ENCODE results near the gene CD6. TPM values are rescaled to one million over a fixed set of nuclear protein-coding genes. Genes with fewer than 3 reads are reported as not detected.

The CD6 gene
- total and polyA plus RNA-seq, 12 donors, result 0.22 to 8.4 (median 2.1) TPM

DNA sequence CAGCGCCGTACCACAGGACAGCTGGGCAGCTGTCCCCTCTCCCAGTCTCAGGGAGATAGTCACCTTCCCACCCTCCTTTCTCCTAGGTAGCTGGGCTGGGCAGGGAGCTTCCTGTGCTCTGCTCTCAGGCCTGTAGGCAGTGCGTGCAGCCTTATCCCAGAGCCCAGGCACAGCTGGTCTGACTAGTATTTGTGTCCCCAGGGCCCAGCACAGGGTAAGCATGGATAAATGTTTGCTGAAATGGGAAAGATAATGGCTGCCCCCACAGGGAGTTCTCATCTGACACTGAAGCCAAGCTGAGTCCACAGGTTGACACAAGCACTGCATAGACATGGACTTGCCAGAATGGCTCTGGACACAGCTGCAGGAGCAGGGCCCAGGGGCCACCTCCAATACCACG lies 29.3 kb upstream of the CD6 start:
- no peaks in the 10 kb centered on the region for H3K27me3 ChIP-seq

DNA sequence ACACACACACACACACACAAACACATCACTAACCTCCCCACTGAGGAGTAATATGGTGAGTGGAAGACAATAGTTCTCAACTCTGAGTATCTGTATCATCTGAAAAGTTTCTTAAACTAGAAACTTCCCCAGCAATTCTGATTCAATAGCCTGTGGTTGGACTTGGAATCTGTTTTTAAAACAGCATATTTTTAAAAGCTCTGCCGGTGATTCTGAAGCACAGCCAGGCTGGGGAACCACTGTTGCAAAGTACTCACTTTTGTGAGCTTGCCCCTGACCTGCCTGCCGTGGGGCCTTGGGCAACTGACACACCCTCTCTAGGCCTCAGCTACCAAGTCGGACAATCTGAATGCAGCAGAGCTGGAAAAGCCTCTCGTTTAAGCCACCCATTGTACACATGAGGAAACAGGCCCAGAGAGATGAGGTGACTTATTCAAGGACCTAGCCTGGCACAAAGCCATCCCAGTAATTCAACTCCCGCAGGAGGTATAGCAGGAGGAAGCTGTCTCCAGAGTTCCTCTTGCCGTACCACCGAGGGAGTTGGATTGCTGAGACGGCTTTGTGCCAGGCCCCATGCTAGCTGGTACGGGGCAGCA lies 28.4 kb upstream of the CD6 start:
- no peak overlapping the region for H3K27ac ChIP-seq
- H3K9me3 ChIP-seq (replicated peaks in 1 of 3), result no peaks in the 10 kb centered on the region
- peak in 1 of 7 donors; percentile 48 for DNase-seq
- no peaks in the 10 kb centered on the region for H3K27me3 ChIP-seq
- WGBS, 4 donors, result 55 to 61% (median 60%) methylated on average over 5 to 9 of the region's 9 CpGs
- no peak overlapping the region for H3K4me3 ChIP-seq
- H3K4me1 ChIP-seq (replicated peaks in 1 of 2), result no peaks in the 10 kb centered on the region
- intact Hi-C loops (cut with DNase I), result no loop called here
- TF ChIP-seq, protein P1, sequence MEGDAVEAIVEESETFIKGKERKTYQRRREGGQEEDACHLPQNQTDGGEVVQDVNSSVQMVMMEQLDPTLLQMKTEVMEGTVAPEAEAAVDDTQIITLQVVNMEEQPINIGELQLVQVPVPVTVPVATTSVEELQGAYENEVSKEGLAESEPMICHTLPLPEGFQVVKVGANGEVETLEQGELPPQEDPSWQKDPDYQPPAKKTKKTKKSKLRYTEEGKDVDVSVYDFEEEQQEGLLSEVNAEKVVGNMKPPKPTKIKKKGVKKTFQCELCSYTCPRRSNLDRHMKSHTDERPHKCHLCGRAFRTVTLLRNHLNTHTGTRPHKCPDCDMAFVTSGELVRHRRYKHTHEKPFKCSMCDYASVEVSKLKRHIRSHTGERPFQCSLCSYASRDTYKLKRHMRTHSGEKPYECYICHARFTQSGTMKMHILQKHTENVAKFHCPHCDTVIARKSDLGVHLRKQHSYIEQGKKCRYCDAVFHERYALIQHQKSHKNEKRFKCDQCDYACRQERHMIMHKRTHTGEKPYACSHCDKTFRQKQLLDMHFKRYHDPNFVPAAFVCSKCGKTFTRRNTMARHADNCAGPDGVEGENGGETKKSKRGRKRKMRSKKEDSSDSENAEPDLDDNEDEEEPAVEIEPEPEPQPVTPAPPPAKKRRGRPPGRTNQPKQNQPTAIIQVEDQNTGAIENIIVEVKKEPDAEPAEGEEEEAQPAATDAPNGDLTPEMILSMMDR (IDR thresholded peaks at IDR 0.05), result no peak
- no peak for TF ChIP-seq POLR2A (IDR thresholded peaks at IDR 0.05)
- H3K36me3 ChIP-seq (replicated peaks in 1 of 2), result peaks cover 0 to 11% of the 10 kb centered on the region in 2 donors

More for the DNA sequence above, 29.3 kb upstream of the CD6 start:
- H3K36me3 ChIP-seq (replicated peaks in 1 of 2), result peaks cover 0 to 11% of the 10 kb centered on the region in 2 donors
- no peak overlapping the region for H3K4me3 ChIP-seq
- no peak for DNase-seq
- H3K27ac ChIP-seq, result no peak overlapping the region
- no peaks in the 10 kb centered on the region for H3K9me3 ChIP-seq (replicated peaks in 1 of 3)
- H3K4me1 ChIP-seq (replicated peaks in 1 of 2), result no peaks in the 10 kb centered on the region
- no peak for TF ChIP-seq POLR2A (IDR thresholded peaks at IDR 0.05)
- TF ChIP-seq, protein P1 (IDR thresholded peaks at IDR 0.05), result no peak
- intact Hi-C loops (cut with DNase I), result no loop called here
- WGBS, 4 donors, result 79 to 100% (median 94%) methylated on average over 2 to 4 of the region's 4 CpGs

DNA sequence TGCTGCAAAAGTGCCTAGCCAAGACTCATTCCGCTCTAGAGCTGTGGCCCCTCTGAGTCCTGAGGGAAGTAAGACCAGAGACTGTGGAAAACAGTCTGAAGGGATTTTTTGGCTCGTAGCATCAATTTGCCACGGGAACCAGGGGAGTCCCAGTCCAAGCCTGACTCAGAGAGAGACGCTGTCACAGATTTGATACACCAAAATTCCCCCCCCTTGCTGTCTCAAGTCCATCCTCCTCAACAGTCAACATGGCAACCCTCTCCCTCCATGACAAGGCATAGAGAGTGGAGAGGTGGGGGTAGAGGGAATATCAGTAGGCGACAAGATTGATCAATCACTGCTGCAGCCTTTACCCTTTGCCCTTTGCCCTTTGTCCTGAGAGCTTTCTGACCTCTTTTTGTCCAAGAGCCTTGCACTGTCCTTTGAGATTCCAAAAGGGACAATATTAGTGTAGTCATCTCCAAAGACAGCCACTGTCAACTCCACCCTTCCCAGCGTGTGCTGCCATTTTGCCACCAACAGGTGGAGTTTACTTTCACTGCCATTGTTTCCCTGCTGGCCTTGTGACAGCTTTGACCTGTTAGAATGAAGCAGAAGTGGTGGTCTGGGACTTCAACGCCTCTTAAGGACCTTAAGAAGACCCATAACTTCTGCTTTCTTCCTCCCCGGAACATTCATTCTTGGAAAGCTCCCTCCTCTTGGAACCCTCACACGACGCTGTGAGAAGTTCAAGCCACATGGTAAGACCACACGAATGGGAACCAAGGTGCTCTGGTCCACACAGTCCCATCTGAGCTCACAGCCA lies 26.8 kb upstream of the CD6 start:
- no peaks in the 10 kb centered on the region for H3K27me3 ChIP-seq
- no peak overlapping the region for H3K4me3 ChIP-seq
- WGBS, 4 donors, result 76 to 84% (median 79%) methylated on average over 8 to 11 of the region's 11 CpGs
- intact Hi-C loops (cut with DNase I), result no loop called here
- TF ChIP-seq POLR2A (IDR thresholded peaks at IDR 0.05), result no peak
- TF ChIP-seq, protein P1 (IDR thresholded peaks at IDR 0.05), result peak in 3 of 6 experiments; percentile 12 to 23 (median 18)
- H3K4me1 ChIP-seq (replicated peaks in 1 of 2), result no peaks in the 10 kb centered on the region
- no peaks in the 10 kb centered on the region for H3K9me3 ChIP-seq (replicated peaks in 1 of 3)
- H3K27ac ChIP-seq, result no peak overlapping the region
- H3K36me3 ChIP-seq (replicated peaks in 1 of 2), result peaks cover 0 to 11% of the 10 kb centered on the region in 2 donors
- no peak for DNase-seq

DNA sequence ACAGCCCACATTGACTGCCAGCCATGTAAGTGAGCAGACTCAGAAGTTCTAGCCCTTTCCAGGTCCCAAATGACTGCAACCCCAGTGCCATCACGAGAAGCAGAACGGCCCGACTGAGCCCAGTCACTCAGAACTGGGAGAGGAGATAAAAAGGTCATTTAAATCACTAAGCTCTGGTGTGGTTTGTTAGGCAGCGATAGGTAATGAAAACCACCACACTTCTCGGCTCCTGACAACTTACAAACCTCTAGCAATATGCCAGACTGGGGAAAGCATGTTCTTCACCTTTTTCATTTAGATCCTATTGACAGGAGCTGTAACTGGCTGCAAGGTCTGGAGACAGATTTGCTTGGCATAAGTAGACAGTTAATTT lies 26.2 kb upstream of the CD6 start:
- Histone ChIP-seq H3K4me3 (no peak overlapping the region), H3K9me3 (replicated peaks in 1 of 3) (no peaks in the 10 kb centered on the region), H3K27me3 (no peaks in the 10 kb centered on the region), H3K27ac (no peak overlapping the region), H3K36me3 (replicated peaks in 1 of 2) (peaks cover 0 to 5% of the 10 kb centered on the region in 2 donors), H3K4me1 (replicated peaks in 1 of 2) (no peaks in the 10 kb centered on the region)
- intact Hi-C loops (cut with DNase I), result no loop called here
- TF ChIP-seq, protein P1 (IDR thresholded peaks at IDR 0.05), result no peak
- no peak for TF ChIP-seq POLR2A (IDR thresholded peaks at IDR 0.05)
- 85 to 96% (median 91%) methylated on average over 5 of the region's 5 CpGs for whole genome bisulfite sequencing, 4 donors
- DNase-seq, result no peak
